ENCODE data around the gene WIPF2.

Gene WIPF2

GRCh38 chr17:40326014-40326831 lies 107.1 kb downstream of the WIPF2 start:
- DNase-seq (ENCODE audit: low read depth, low spot score) = no peak

GRCh38 chr17:40326832-40327199 lies 107.7 kb downstream of the WIPF2 start:
- DNase-seq (ENCODE audit: low read depth, low spot score) = no peak

GRCh38 chr17:40327244-40327729 lies 108.2 kb downstream of the WIPF2 start:
- no peak for DNase-seq (ENCODE audit: low read depth, low spot score)

- DNase-seq (ENCODE audit: low read depth, low spot score) = no peak
These were observed 108.8 kb downstream of the WIPF2 start for GRCh38 chr17:40327735-40328385.

GRCh38 chr17:40328386-40328766 lies 109.3 kb downstream of the WIPF2 start:
- no peak for DNase-seq (ENCODE audit: low read depth, low spot score)

GRCh38 chr17:40329839-40330794 lies 111.0 kb downstream of the WIPF2 start:
- no peak for DNase-seq (ENCODE audit: low read depth, low spot score)

GRCh38 chr17:40330850-40331470 lies 111.9 kb downstream of the WIPF2 start:
- DNase-seq (ENCODE audit: low read depth, low spot score) = no peak

GRCh38 chr17:40331743-40332641 lies 112.9 kb downstream of the WIPF2 start:
- peak; percentile 30 for DNase-seq (ENCODE audit: low read depth, low spot score)

Data from ELF-1 (cell line).